M059J (cell line): ENCODE data around the gene SHROOM4. TPM values are rescaled to one million over a fixed set of nuclear protein-coding genes. Genes with fewer than 3 reads are reported as not detected.

ENCODE experiments used
- DNase-seq: peaks from one replicate; pipeline ENCODE4 v3.0.0-alpha.2; 2012; ENCODE audit warnings: low read depth
- total RNA-seq: library from RNA; depleted of rRNA; stranded (reverse); fragments of >200 nt; shearing (Covaris generic); gene quantifications from 2 replicates; pipeline ENCODE4 v1.2.3, GENCODE V29; 2014; rRNA removed

The SHROOM4 gene, protein sequence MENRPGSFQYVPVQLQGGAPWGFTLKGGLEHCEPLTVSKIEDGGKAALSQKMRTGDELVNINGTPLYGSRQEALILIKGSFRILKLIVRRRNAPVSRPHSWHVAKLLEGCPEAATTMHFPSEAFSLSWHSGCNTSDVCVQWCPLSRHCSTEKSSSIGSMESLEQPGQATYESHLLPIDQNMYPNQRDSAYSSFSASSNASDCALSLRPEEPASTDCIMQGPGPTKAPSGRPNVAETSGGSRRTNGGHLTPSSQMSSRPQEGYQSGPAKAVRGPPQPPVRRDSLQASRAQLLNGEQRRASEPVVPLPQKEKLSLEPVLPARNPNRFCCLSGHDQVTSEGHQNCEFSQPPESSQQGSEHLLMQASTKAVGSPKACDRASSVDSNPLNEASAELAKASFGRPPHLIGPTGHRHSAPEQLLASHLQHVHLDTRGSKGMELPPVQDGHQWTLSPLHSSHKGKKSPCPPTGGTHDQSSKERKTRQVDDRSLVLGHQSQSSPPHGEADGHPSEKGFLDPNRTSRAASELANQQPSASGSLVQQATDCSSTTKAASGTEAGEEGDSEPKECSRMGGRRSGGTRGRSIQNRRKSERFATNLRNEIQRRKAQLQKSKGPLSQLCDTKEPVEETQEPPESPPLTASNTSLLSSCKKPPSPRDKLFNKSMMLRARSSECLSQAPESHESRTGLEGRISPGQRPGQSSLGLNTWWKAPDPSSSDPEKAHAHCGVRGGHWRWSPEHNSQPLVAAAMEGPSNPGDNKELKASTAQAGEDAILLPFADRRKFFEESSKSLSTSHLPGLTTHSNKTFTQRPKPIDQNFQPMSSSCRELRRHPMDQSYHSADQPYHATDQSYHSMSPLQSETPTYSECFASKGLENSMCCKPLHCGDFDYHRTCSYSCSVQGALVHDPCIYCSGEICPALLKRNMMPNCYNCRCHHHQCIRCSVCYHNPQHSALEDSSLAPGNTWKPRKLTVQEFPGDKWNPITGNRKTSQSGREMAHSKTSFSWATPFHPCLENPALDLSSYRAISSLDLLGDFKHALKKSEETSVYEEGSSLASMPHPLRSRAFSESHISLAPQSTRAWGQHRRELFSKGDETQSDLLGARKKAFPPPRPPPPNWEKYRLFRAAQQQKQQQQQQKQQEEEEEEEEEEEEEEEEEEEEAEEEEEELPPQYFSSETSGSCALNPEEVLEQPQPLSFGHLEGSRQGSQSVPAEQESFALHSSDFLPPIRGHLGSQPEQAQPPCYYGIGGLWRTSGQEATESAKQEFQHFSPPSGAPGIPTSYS (N-terminal part only)
- total RNA-seq, result 0.54 and 1.8 TPM in 2 replicates

GRCh38 chrX:50813843-50814661 lies at the start of gene SHROOM4:
Gene SHROOM4, minus strand, starts transcription at chrX:50814194. Its CDS starts 176 bp downstream, at chrX:50814018.
- DNase-seq, result peak; percentile 64

- DNase-seq, result no peak
Measured at GRCh38 chrX:50863471-50863870, 49.5 kb upstream of the SHROOM4 start.

DNA sequence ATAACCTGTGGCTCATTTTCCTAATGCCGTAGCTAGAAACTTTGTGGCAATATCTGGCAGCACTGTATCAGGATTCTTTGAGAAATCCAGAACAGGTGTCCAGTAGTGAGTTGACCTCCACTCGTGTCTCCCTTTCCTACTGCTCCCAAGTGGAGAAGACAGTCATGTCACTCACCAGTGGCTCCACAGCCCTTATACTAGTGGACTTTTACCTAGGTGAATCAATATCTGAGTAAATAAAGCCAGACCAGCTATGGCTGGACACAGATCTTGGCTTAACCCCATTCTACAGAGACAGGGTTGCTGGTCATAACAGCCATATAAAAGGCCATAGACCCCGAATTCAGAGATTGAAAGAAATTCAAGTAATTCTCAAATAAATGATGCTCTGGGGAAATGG lies 46.5 kb upstream of the SHROOM4 start:
- DNase-seq, result no peak

DNA sequence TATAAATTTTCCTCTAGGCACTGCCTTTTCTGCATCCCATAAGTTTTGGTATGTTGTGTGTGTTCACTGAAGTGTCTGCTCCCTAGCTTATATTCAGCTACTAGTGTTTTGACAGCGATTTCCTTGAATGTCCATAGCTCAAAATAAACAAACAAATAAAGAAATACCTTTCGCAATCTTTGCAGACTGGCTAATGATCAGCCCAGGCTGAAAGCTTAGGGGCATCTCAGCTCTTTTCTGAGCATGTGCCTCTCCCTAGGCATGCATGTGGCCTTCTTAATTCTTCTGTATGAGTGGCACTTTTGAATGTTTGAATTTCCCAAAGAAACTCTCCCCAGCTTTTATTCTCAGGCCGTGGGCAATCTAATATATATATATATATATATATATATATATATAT lies 44.6 kb upstream of the SHROOM4 start:
- no peak for DNase-seq

DNA sequence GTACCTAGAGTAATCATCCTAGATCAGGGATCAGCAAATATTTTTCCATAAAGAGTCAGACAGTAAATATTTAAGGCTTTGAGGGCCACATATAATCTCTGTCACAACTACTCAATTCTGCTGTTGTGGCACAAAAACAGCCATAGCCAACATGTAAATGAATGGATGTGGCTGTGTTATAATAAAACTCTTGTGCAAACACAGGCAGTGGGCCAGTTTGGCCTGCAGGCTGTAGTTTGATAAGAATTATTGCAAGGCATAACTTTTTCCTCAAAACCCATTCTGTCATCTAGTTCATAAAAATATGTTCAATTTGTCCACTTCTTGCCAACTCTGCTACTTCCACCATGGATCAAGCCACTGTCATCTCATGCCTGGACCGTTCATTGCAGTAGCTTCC lies 39.4 kb upstream of the SHROOM4 start:
- no peak for DNase-seq

GRCh38 chrX:50852524-50852923 lies 38.5 kb upstream of the SHROOM4 start:
- no peak for DNase-seq

DNA sequence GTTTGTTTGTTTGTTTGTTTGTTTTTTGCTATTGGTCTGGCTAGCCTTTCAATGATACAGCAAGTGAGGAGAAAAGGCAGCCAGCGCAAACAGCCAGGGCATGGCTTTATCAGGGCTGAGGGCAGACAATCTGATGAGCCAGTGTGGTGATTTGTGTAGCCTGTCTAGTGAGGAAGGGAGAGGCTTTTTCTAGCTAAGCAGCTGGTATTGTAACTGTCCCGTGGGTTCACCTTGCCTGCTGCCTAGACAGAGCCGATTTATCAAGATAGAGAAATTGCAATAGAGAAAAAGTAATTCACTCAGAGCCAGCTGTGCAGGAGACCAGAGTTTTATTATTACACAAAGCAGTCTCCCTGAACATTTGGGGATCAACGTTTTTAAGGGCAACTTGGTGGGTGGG lies 28.2 kb upstream of the SHROOM4 start:
- no peak for DNase-seq

GRCh38 chrX:50839730-50840129 lies 25.7 kb upstream of the SHROOM4 start:
- no peak for DNase-seq

DNA sequence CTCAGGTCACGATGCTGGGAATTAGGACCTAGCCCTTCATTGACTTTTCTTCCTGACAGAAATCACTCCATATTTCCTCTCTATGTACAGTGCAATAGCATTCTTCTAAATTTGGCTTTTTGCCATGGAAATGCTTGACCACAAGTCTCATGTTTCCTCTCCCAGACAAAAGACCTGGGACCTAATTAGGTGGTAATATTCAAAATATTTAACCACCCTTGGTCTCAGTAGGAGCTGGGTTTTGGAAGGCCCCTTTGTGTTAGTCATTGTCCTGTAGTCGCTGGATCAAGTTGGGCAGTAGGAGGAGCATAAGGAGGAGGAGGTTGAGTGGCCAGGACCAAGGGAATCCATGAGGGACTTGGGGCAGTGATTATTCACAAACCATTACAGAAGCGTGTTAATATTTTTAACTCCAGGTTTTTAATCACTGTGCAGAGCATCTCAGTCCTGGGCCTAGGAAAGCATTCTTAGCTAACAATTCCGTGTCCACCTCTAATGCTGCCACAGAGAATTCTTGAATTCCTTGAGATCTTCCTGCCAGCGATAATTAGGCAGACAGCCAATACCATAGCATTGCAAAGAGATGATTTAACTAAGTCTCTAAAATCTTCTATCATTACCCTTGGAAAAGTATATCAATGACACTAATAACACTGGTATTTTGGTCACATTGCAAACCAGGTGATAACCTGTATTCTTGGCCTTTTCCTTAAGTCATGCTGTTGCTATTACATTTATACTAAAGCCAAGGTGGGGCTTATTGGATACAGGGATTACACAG lies 25.0 kb upstream of the SHROOM4 start:
- DNase-seq, result peak; percentile 87

GRCh38 chrX:50827996-50828395 lies 14.0 kb upstream of the SHROOM4 start:
- peak; percentile 89 for DNase-seq

DNA sequence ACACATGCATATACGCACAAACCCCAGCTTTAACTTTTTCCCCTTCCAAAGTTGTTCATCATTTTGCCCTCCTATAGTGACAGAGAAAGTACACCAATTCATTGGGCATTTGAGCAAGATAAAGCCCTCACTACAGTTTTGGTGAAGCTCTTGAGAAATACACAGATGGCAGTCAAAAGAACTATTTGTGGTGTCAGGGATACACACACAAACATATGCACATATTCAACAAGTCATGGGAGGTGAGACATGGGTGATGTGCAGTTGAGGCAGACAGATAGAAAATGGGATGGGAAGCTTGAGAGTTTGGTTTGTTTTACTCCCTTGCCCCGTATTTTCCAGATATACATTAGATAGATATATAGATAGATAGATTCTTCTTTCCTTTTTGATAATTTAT lies 11.8 kb upstream of the SHROOM4 start:
- no peak for DNase-seq

GRCh38 chrX:50818986-50819385 lies 5.0 kb upstream of the SHROOM4 start:
- no peak for DNase-seq

- DNase-seq, result peak; percentile 39
Measured at GRCh38 chrX:50815120-50815519, 1.1 kb upstream of the SHROOM4 start.

- DNase-seq, result no peak
Measured at GRCh38 chrX:50814701-50815100, 707 bp upstream of the SHROOM4 start.

DNA sequence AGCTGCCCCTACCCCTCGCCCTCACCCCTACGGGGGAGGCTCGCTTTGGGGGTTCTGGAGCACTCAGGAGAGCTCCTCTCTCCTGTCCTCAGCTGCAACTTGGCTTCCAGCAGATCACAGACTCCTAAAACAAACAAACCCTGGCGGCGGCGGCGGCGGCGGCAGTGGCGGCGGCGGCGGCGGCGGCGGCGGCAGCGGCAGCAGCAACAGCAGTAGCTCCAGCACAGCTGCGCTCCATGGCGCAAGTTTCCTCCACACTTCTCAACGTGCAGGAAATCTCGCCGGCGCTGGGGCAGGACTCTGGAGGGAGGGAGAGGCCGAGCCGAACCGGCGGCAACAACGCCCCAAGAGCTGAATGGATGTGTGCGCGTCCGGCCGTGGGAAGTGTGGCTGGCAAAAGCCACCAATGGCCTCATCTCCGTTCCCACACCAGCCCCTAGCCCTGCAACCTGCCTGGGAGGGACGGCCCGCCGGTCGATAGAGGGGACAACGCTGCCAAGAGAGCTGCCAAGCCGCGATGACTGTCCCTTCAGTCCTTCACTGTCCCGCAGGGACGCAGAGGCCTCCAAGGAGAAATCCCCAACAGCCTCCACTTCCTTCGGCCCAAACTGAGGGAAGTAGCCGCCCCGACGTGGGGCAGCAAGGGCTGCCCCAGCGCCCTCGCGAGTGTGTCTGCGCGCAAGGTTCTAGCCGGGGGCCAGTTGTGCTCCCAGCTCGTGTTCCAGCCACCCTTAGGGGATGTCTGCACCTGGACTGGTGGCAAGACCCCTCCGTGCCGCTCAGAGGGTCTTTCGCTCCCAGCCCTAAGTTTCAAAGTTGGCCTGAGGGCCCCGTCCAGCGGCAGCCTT lies 775 bp downstream of the SHROOM4 start:
- DNase-seq, result peak; percentile 55

DNA sequence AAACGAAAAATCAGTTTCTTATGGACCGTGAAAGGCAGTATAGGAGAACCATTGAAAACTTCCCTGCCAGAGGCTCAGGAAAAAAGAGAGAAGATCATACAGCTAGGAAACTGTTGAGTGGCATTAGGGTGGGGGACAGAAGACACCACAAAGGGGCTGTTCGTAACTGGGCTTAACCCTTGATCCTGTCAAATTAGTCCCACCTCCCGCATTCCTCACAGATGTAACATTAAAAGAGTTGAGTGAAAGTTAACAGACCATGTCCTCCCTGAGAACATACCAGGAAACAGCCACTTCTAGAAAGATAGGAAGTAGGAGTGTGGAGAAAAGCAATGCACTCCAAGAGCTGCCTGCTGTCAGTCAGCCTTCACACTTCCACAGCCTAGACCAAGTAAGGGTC lies 8.7 kb downstream of the SHROOM4 start:
- DNase-seq, result no peak

DNA sequence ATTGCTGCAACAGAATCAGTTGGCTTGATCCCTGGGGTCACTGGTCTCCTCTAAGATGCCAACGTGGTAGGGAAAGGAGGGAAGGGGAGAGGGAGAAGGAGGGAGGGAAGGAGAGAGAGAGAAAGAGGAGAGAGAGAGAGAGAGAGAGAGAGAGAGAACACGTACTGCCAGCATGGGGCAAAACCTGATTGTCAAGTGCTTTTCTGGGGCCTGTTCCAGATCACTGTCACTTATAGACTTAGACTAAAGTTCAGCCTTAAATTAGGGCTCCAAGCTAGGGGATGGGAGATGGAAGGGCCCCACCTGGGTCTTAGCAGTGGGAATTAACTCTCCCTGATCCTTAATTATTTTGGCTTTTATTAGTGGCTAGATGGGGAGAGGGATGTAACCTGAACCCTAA lies 12.9 kb downstream of the SHROOM4 start:
- DNase-seq, result no peak

- peak; percentile 5 for DNase-seq
Measured at GRCh38 chrX:50799531-50799961, 14.4 kb downstream of the SHROOM4 start.

- DNase-seq, result no peak
Measured at GRCh38 chrX:50798783-50799182, 15.2 kb downstream of the SHROOM4 start.
